ENCODE measurements around the gene SCOC.
"Not testable (repeated sequence)": the region's sequence is repeated elsewhere in the genome, so short reads cannot be mapped to it uniquely, and the experiment has no call there.

Gene SCOC

DNA sequence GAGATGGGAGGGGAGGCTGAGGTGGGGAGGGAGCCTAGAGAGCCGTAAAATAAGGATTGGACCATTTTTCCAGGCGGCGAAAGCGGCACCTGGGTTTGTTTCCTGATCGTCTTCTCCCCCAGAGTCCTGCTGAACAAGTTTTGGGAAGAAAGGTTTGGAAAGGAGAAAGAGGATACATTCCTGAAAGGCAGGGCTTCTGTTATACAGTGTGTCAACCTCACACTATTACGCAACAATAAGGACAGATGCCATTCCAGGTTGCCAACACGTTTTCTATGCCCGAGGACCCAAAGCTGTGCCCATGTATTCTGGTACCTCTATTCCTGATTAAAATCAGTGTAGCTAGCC lies 658 bp downstream of the SCOC start:
- ATAC-seq (replicated peaks) (no peak), DNase-seq (no peak)
- H3K9me3 Mint-ChIP-seq = no peaks in the 10 kb centered on the region
- H3K27ac Mint-ChIP-seq = no peak overlapping the region
- H3K4me3 Mint-ChIP-seq = no peak overlapping the region
- no peaks in the 10 kb centered on the region for H3K36me3 Mint-ChIP-seq (ENCODE audit: insufficient read depth)
- H3K4me1 Mint-ChIP-seq (ENCODE audit: low read depth in 2 of 2) = peaks cover 15 to 31% of the 10 kb centered on the region in 2 donors
- H3K27me3 Mint-ChIP-seq = no peaks in the 10 kb centered on the region

DNA sequence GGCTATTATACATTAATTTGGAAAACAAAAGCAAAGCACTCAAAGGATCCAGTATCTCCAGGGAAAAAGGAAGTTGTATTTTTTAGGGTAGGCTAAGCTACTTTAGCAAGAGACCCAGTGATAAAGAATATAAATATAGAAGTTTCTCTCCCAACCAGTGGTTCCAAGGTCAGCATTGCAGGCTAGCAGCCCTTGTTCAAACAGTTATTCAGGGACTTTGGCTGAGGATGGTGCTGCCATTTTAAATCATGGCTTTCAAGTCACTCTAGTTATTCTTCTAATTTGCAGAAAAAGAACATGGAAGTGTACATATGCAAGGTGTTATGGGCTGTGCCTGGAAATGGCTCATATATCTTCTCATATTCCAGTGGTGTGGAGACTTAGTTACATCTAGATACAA lies 9.3 kb downstream of the SCOC start:
- Mint-ChIP-seq H3K4me3 (no peak overlapping the region), H3K36me3 (ENCODE audit: insufficient read depth) (peaks cover 11% of the 10 kb centered on the region), H3K27ac (no peak overlapping the region), H3K4me1 (ENCODE audit: low read depth in 2 of 2) (no peaks in the 10 kb centered on the region), H3K9me3 (no peaks in the 10 kb centered on the region), H3K27me3 (no peaks in the 10 kb centered on the region)
- no peak for ATAC-seq (replicated peaks)
- DNase-seq = no peak

DNA sequence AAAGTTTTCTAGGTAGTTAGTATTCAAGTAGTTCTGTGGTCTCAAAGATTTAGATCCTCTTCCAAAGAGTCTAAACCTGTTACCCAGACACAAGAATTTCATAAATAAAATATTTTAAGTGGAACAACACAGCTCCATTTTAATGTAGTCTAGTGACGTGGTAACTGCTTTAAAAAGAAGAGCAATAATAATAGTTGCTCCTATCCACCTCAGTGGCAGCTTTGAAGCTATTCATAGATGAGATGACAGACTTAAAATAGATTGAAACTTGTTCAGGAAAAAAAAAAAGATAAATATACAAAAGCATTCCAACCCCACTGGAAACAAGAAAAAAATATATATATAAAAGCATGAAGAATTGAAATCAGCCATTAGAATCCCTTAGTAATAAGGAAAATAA lies 14.6 kb downstream of the SCOC start:
- H3K4me1 Mint-ChIP-seq (ENCODE audit: low read depth in 2 of 2) = no peaks in the 10 kb centered on the region
- H3K4me3 Mint-ChIP-seq = no peak overlapping the region
- no peak for DNase-seq
- no peak for ATAC-seq (replicated peaks)
- H3K36me3 Mint-ChIP-seq (ENCODE audit: insufficient read depth) = no peaks in the 10 kb centered on the region
- no peak overlapping the region for H3K27ac Mint-ChIP-seq
- peaks cover 0 to 7% of the 10 kb centered on the region in 2 donors for H3K27me3 Mint-ChIP-seq
- H3K9me3 Mint-ChIP-seq = no peaks in the 10 kb centered on the region

DNA sequence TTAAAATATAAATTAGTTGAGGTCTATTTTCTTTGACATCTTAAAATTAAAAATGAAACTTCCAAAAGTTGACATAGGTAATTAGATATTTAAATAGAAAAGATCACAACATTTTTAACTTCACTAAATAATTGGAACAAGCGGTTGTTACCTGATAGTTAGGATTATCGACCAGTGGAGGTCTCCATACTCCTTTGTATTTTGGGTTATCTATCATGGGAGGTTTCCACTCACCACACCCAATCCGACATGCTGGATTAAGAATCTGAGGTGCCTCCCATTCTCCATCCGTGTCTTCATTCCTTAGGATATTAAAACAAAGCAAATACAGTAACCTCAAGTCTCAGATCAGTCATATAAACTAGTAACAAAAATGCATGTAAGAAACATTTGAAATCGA lies 22.2 kb downstream of the SCOC start:
- H3K4me1 Mint-ChIP-seq (ENCODE audit: low read depth in 2 of 2) = no peaks in the 10 kb centered on the region
- H3K4me3 Mint-ChIP-seq = no peak overlapping the region
- ATAC-seq (replicated peaks) = no peak

DNA sequence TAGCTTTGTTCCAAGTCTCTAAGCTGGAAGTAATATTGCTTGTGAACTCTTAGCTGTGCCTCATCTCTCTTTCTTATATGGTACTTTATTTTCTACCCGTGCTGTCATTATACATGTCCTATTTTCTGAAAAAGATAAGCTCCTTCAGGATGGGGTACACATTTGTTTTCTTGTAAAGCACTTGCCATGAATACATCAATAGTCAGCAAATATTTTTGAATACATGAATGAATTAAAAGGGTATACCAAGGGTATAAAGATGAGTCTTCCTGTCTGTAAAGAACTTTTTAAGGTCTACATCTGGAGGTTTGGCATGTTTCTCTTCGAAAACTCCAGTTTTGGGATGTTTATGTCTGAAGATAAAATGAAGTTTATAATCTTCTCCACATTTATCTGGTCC lies 26.7 kb downstream of the SCOC start:
- Mint-ChIP-seq H3K27me3 (peaks cover 23 to 24% of the 10 kb centered on the region in 2 donors), H3K27ac (no peak overlapping the region), H3K9me3 (no peaks in the 10 kb centered on the region), H3K36me3 (ENCODE audit: insufficient read depth) (no peaks in the 10 kb centered on the region), H3K4me3 (no peak overlapping the region), H3K4me1 (ENCODE audit: low read depth in 2 of 2) (no peaks in the 10 kb centered on the region)
- no peak for ATAC-seq (replicated peaks)
- no peak for DNase-seq

More for the DNA sequence above, 22.2 kb downstream of the SCOC start:
- Mint-ChIP-seq H3K9me3 (no peaks in the 10 kb centered on the region), H3K27ac (no peak overlapping the region), H3K36me3 (ENCODE audit: insufficient read depth) (no peaks in the 10 kb centered on the region), H3K27me3 (peaks cover 7 to 24% of the 10 kb centered on the region in 2 donors)
- DNase-seq = no peak

DNA sequence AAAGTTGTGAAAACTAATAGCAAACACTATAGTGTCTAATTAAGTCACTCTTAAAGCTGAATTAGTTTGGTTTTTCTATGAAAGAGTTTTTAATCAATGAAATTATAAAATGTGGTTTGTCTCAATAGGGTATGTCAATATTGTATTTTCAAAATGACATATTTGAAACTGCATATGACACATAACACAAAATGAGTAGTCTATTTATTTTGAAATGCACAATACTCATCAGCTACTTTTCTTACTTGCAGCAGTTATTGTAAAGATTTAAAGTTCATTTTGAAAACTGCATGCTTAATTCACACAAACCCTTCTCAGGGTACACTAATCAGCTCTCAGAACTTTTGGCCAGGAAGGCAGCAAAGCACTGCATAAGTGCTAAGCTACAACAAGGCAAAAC lies 32.8 kb downstream of the SCOC start:
- Mint-ChIP-seq H3K27ac (no peak overlapping the region), H3K4me3 (no peak overlapping the region), H3K9me3 (no peaks in the 10 kb centered on the region), H3K36me3 (ENCODE audit: insufficient read depth) (no peaks in the 10 kb centered on the region), H3K4me1 (ENCODE audit: low read depth in 2 of 2) (no peaks in the 10 kb centered on the region), H3K27me3 (peaks cover 21 to 33% of the 10 kb centered on the region in 2 donors)
- ATAC-seq (replicated peaks) (no peak), DNase-seq (no peak)

DNA sequence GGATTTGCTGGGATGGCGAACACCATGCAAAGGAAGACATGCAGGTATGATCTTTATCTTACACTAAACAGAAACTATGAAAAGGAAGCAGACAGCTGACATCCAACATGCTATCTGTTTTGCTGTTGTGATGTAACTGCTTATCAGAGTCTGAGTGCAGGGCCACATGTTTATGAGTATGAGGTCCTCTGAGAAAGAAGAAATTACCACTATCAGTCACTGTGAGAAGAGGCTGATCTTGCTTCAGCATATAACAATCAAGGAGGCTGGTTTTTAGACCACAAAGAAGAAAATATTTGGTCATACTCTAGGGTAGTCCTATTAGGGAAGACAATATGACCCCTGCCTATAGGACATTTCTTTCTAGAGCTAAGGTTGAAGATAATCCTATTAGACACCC lies 35.5 kb downstream of the SCOC start:
- Mint-ChIP-seq H3K27ac (no peak overlapping the region), H3K9me3 (no peaks in the 10 kb centered on the region), H3K27me3 (peaks cover 34 to 45% of the 10 kb centered on the region in 2 donors), H3K4me1 (ENCODE audit: low read depth in 2 of 2) (no peaks in the 10 kb centered on the region), H3K4me3 (no peak overlapping the region), H3K36me3 (ENCODE audit: insufficient read depth) (no peaks in the 10 kb centered on the region)
- ATAC-seq (replicated peaks) (no peak), DNase-seq (no peak)

DNA sequence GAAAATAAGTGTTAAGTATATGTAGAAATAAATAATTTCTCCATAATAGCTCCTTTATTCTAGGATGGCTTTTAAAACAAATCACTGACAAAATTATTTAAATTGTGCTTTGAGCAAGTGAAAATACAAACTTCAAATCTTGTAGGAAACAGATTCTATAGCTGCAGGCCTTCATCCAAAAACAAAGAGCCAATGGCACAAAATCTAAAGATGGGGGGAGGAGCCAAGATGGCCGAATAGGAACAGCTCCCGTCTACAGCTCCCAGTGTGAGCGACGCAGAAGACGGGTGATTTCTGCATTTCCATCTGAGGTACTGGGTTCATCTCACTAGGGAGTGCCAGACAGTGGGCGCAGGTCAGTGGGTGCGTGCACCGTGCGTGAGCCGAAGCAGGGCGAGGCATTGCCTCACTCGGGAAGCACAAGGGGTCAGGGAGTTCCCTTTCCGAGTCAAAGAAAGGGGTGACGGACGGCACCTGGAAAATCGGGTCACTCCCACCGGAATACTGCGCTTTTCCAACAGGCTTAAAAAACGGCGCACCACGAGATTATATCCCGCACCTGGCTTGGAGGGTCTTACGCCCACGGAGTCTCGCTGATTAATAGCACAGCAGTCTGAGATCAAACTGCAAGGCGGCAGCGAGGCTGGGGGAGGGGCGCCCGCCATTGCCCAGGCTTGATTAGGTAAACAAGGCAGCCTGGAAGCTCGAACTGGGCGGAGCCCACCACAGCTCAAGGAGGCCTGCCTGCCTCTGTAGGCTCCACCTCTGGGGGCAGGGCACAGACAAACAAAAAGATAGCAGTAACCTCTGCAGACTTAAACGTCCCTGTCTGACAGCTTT lies 39.9 kb downstream of the SCOC start:
- H3K4me1 Mint-ChIP-seq (ENCODE audit: low read depth in 2 of 2); H3K4me3 Mint-ChIP-seq; ATAC-seq (replicated peaks); DNase-seq; H3K36me3 Mint-ChIP-seq (ENCODE audit: insufficient read depth); H3K9me3 Mint-ChIP-seq; H3K27ac Mint-ChIP-seq: not testable (repeated sequence)
- H3K27me3 Mint-ChIP-seq = peaks cover 14 to 16% of the 10 kb centered on the region in 2 donors

DNA sequence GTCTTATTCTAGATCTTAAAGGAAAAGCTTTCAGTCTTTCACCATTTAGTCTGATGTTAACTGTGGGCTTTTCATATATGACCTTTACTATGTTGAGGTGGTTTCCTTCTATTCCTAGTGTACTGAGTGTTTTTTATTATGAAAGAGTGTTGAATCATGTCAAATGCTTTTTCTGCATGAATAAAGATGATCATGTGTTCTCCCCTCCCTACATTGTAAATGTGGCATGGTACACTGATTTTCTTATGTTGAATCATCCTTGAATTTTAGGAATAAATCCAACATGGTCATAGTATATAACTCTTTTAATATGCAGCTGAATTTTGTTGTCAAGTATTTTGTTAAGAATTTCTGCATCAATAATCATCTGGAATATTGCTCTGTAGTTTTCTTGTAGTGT lies 49.7 kb downstream of the SCOC start:
- Mint-ChIP-seq H3K27ac (no peak overlapping the region), H3K27me3 (peaks cover 38 to 48% of the 10 kb centered on the region in 2 donors), H3K9me3 (no peaks in the 10 kb centered on the region), H3K36me3 (ENCODE audit: insufficient read depth) (no peaks in the 10 kb centered on the region), H3K4me1 (ENCODE audit: low read depth in 2 of 2) (peaks cover 3 to 5% of the 10 kb centered on the region in 2 donors), H3K4me3 (no peak overlapping the region)
- ATAC-seq (replicated peaks) (no peak), DNase-seq (no peak)

DNA sequence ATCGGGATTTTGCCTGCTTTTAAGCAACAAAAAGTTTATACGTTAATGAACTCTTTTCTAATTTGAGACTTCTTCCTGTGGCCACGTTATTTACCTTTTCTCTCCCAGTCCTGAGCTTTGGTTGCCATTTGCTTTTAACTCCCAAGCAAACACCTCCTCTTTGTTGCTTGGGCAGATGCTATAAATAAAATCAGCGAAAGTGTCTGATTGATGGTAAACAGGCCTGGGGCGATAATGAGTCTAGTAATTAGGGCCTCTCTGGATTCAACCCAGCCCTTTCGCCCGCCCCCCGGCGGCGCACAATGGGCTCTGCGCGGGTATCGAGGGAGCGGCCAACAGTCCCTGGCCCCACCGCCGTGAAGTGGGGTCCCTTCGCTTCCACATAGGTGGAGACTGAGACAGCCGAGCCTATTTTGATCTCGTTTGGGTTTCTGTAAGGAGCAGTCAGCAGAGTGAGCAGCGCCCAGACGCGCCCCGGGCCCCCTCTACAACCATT lies 53.2 kb downstream of the SCOC start:
- DNase-seq = no peak
- H3K4me3 Mint-ChIP-seq = peak overlapping the region; percentile 26 to 76
- ATAC-seq (replicated peaks) = no peak
- H3K4me1 Mint-ChIP-seq (ENCODE audit: low read depth in 2 of 2) = peaks cover 3 to 5% of the 10 kb centered on the region in 2 donors
- no peaks in the 10 kb centered on the region for H3K9me3 Mint-ChIP-seq
- H3K36me3 Mint-ChIP-seq (ENCODE audit: insufficient read depth) = no peaks in the 10 kb centered on the region
- peaks cover 55 to 78% of the 10 kb centered on the region in 2 donors for H3K27me3 Mint-ChIP-seq
- no peak overlapping the region for H3K27ac Mint-ChIP-seq

DNA sequence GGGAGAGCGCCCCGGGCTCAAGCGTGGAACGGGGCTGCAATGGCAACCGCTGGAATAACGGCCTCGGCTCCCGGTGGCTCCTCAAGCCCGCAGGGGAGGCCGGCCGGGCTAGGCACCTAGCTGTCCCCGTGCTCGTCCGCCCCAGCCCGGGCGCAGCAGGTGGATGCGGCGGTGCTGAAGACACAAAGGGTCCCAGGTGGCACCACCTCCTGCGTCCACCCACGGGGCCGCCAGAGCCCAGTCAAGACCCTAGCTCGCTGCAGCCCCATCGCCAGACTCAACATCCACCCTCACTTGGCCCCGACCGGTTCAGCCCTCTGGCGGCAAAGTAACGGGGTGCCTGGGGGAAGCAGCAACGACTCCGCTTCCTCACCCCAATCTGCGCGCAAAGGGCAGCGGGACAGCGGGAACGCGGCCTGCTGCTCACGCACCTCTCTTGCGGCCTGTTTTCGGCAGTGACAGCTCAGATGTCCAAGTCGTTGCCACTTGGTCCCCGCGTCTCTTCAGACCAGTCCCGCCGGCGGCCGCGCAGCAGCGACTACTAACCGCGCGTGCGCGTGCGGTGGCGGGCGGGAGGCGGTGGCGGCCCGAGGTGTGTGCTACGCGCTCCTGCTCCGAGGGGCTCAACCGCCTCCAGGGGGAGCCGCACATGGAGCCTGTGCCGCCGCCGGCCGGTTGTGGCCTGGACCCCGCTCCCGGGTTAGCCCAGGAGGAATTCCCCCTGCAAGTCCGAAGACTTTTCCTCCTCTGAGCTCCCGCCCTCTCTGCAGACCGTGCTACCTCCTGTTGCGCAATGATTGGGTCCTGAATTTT lies 53.9 kb downstream of the SCOC start, which contains the start of gene CLGN:
TSS of gene CLGN (minus strand) at position 543 of the 813 bp plus-strand sequence. CDS start 14,570 bp downstream, outside the sequence.
- peak; percentile 63 for ATAC-seq (replicated peaks)
- Mint-ChIP-seq H3K27ac (no peak within 1 kb of the TSS), H3K27me3 (peaks cover 59 to 85% of the 10 kb centered on the region in 2 donors), H3K36me3 (ENCODE audit: insufficient read depth) (no peaks in the 10 kb centered on the region), H3K4me1 (ENCODE audit: low read depth in 2 of 2) (peaks cover 3 to 5% of the 10 kb centered on the region in 2 donors), H3K9me3 (no peaks in the 10 kb centered on the region), H3K4me3 (peak within 1 kb of the TSS; percentile 76 to 78)
- peak; percentile 1 to 5 (median 4) for DNase-seq

DNA sequence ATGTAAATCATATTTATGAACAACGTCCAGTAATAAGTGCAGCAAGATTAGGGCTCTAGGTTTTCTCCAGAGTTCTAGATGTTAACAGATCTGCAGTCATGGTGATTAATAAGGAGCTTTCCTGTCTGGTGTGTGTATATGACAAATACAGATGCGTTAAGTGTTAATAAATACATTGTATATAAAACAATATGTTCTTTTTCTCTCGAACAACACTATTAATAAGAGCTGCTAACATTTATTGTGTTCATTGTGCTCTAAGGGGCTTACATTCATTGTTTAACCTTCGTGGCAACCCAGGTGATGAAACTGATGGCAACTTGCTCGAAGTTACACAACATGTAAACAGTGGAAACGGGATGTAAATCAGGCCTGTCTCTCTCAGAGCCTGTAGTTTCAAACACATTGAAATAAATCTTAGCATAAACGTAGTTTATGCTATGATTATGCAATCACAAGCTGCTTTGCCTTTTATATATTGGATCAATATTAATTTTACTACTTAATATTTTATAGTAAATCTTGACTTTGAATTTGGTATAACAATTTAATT lies 54.5 kb downstream of the SCOC start:
- H3K4me1 Mint-ChIP-seq (ENCODE audit: low read depth in 2 of 2) = peaks cover 3 to 5% of the 10 kb centered on the region in 2 donors
- DNase-seq = no peak
- H3K27me3 Mint-ChIP-seq = peaks cover 63 to 83% of the 10 kb centered on the region in 2 donors
- ATAC-seq (replicated peaks) = no peak
- H3K27ac Mint-ChIP-seq = no peak overlapping the region
- H3K9me3 Mint-ChIP-seq = no peaks in the 10 kb centered on the region
- peak overlapping the region; percentile 76 to 78 for H3K4me3 Mint-ChIP-seq
- H3K36me3 Mint-ChIP-seq (ENCODE audit: insufficient read depth) = no peaks in the 10 kb centered on the region
